ENCODE data around the gene PSMB10. TPM values are rescaled to one million over a fixed set of nuclear protein-coding genes. Genes with fewer than 3 reads are reported as not detected.

PSMB10 gene
- total RNA-seq, 1 experiment from 2014 or later: 79.3 TPM

GRCh38 chr16:67922740-67923139 is 13.9 kb downstream of the PSMB10 start:
- Mint-ChIP-seq H3K4me1 (ENCODE audit: low read depth, unreplicated experiment) (peaks cover 3% of the 10 kb centered on the region), H3K36me3 (ENCODE audit: insufficient read depth, unreplicated experiment) (peaks cover 19% of the 10 kb centered on the region), H3K27ac (ENCODE audit: unreplicated experiment) (no peak overlapping the region), H3K9me3 (ENCODE audit: low read depth, unreplicated experiment) (no peaks in the 10 kb centered on the region), H3K27me3 (ENCODE audit: unreplicated experiment) (no peaks in the 10 kb centered on the region), H3K4me3 (ENCODE audit: low read depth, unreplicated experiment) (no peak overlapping the region)
- TF ChIP-seq, protein P1, sequence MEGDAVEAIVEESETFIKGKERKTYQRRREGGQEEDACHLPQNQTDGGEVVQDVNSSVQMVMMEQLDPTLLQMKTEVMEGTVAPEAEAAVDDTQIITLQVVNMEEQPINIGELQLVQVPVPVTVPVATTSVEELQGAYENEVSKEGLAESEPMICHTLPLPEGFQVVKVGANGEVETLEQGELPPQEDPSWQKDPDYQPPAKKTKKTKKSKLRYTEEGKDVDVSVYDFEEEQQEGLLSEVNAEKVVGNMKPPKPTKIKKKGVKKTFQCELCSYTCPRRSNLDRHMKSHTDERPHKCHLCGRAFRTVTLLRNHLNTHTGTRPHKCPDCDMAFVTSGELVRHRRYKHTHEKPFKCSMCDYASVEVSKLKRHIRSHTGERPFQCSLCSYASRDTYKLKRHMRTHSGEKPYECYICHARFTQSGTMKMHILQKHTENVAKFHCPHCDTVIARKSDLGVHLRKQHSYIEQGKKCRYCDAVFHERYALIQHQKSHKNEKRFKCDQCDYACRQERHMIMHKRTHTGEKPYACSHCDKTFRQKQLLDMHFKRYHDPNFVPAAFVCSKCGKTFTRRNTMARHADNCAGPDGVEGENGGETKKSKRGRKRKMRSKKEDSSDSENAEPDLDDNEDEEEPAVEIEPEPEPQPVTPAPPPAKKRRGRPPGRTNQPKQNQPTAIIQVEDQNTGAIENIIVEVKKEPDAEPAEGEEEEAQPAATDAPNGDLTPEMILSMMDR (IDR thresholded peaks at IDR 0.05; ENCODE audit: unreplicated experiment): no peak
- CTCF ChIA-PET: interaction anchor here (0.6 kb wide), 1 partner anchor 10 kb away, joined by 3 read pairs; no protein-coding TSS in a partner anchor
- DNase-seq: no peak
- intact Hi-C loops (cut with micrococcal nuclease; ENCODE audit: unreplicated experiment): no loop called here
- no TSS peak for BruUV-seq (replicated peaks)

- CTCF ChIA-PET: interaction anchor here (0.6 kb wide), 1 partner anchor 11 kb away, joined by 3 read pairs; no protein-coding TSS in a partner anchor
- Mint-ChIP-seq H3K4me3 (ENCODE audit: low read depth, unreplicated experiment) (no peak overlapping the region), H3K9me3 (ENCODE audit: low read depth, unreplicated experiment) (no peaks in the 10 kb centered on the region), H3K36me3 (ENCODE audit: insufficient read depth, unreplicated experiment) (peaks cover 19% of the 10 kb centered on the region), H3K27ac (ENCODE audit: unreplicated experiment) (no peak overlapping the region), H3K27me3 (ENCODE audit: unreplicated experiment) (no peaks in the 10 kb centered on the region), H3K4me1 (ENCODE audit: low read depth, unreplicated experiment) (peaks cover 8% of the 10 kb centered on the region)
- TF ChIP-seq, protein P1 (IDR thresholded peaks at IDR 0.05; ENCODE audit: unreplicated experiment): no peak
- no TSS peak for BruUV-seq (replicated peaks)
- DNase-seq: no peak
- intact Hi-C loops (cut with micrococcal nuclease; ENCODE audit: unreplicated experiment): no loop called here
Observed at GRCh38 chr16:67922221-67922620, 14.4 kb downstream of the PSMB10 start.

GRCh38 chr16:67919622-67920221 is 16.9 kb downstream of the PSMB10 start:
- intact Hi-C loops (cut with micrococcal nuclease; ENCODE audit: unreplicated experiment): no loop called here
- Mint-ChIP-seq H3K4me1 (ENCODE audit: low read depth, unreplicated experiment) (peaks cover 8% of the 10 kb centered on the region), H3K9me3 (ENCODE audit: low read depth, unreplicated experiment) (no peaks in the 10 kb centered on the region), H3K4me3 (ENCODE audit: low read depth, unreplicated experiment) (no peak overlapping the region), H3K27ac (ENCODE audit: unreplicated experiment) (no peak overlapping the region), H3K27me3 (ENCODE audit: unreplicated experiment) (no peaks in the 10 kb centered on the region), H3K36me3 (ENCODE audit: insufficient read depth, unreplicated experiment) (peaks cover 19% of the 10 kb centered on the region)
- TF ChIP-seq, protein P1 (IDR thresholded peaks at IDR 0.05; ENCODE audit: unreplicated experiment): no peak
- no peak for DNase-seq
- no TSS peak for BruUV-seq (replicated peaks)
- CTCF ChIA-PET: interaction anchor here (1.4 kb wide), 1 partner anchor 16 kb away, joined by 3 read pairs; no protein-coding TSS in a partner anchor

DNA sequence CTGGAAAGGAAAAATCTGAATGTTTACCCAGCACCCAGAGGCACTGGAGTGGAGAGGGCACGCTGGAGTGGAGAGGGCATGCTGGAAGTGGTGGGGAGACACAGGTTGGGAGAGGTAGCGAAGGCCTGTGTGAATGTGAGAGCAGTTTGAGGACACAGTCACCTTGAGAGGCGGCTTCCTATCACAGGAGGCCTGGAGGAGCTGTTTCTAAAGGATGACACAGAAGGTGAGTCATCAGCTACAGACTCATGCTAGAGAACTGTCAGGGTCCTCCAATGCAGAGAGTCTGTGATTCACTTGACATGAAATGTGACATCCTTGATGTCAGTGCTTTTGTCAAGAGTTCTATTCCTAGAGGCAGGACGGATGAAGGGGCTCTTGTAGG is 18.8 kb downstream of the PSMB10 start:
- no peak for DNase-seq
- no TSS peak for BruUV-seq (replicated peaks)
- peaks cover 27% of the 10 kb centered on the region for H3K36me3 Mint-ChIP-seq (ENCODE audit: insufficient read depth, unreplicated experiment)
- CTCF ChIA-PET: no interaction called here
- no peaks in the 10 kb centered on the region for H3K27me3 Mint-ChIP-seq (ENCODE audit: unreplicated experiment)
- H3K4me1 Mint-ChIP-seq (ENCODE audit: low read depth, unreplicated experiment): peaks cover 8% of the 10 kb centered on the region
- H3K4me3 Mint-ChIP-seq (ENCODE audit: low read depth, unreplicated experiment): no peak overlapping the region
- H3K27ac Mint-ChIP-seq (ENCODE audit: unreplicated experiment): no peak overlapping the region
- intact Hi-C loops (cut with micrococcal nuclease; ENCODE audit: unreplicated experiment): no loop called here
- H3K9me3 Mint-ChIP-seq (ENCODE audit: low read depth, unreplicated experiment): no peaks in the 10 kb centered on the region
- TF ChIP-seq, protein P1 (IDR thresholded peaks at IDR 0.05; ENCODE audit: unreplicated experiment): no peak

Data from Calu3 (cell line).